Neural cell (in vitro differentiated cells): ENCODE data around the gene CEP72. TPM values are rescaled to one million over a fixed set of nuclear protein-coding genes. Genes with fewer than 3 reads are reported as not detected.

ENCODE experiments used
- H2AFZ ChIP-seq: fragments of 200-600, 300-800 bp; sonication (generic), shearing (Covaris generic); 2 replicates; pipeline ENCODE4 v1.6.0; 2014; ENCODE audit warnings: low read depth, mild to moderate bottlenecking, antibody characterized with exemption, low read length, moderate library complexity
- H3F3A ChIP-seq: fragments of 200-600 bp; shearing (Covaris generic); 2 replicates; pipeline ENCODE4 v1.6.1; 2016; ENCODE audit warnings: mild to moderate bottlenecking, moderate library complexity, mixed read lengths, antibody characterized with exemption, low read length; ENCODE audit not compliant: insufficient read depth, poor library complexity, severe bottlenecking
- H3K27ac ChIP-seq: fragments of 200-600, 300-800 bp; sonication (generic), shearing (Covaris generic); 2 replicates; pipeline ENCODE4 v1.5.1; 2014; ENCODE audit warnings: mild to moderate bottlenecking, low read length, moderate library complexity
- H3K27me3 ChIP-seq: fragments of 300-800, 200-600 bp; sonication (generic), shearing (Covaris generic); 2 replicates; pipeline ENCODE4 v1.6.0; 2014; ENCODE audit warnings: mild to moderate bottlenecking, low read depth, low read length, moderate library complexity; ENCODE audit not compliant: insufficient read depth
- H3K36me3 ChIP-seq: fragments of 300-800, 200-600 bp; sonication (generic), shearing (Covaris generic); 2 replicates; pipeline ENCODE4 v1.5.1; 2014; ENCODE audit warnings: mild to moderate bottlenecking, antibody characterized with exemption, low read length, moderate library complexity; ENCODE audit not compliant: insufficient read depth
- H3K4me2 ChIP-seq: fragments of 300-800, 200-600 bp; sonication (generic), shearing (Covaris generic); 2 replicates; pipeline ENCODE4 v1.6.0; 2014; ENCODE audit warnings: mild to moderate bottlenecking, low read length
- H3K4me3 ChIP-seq: fragments of 300-800, 200-600 bp; sonication (generic), shearing (Covaris generic); 2 replicates; pipeline ENCODE4 v1.5.1; 2014; ENCODE audit warnings: mild to moderate bottlenecking, low read length, moderate library complexity
- H3K79me2 ChIP-seq: fragments of 200-600 bp; shearing (Covaris generic); replicated peaks from 2 replicates; pipeline ENCODE4 v1.6.0; 2014; ENCODE audit warnings: mild to moderate bottlenecking, low read length, moderate library complexity; ENCODE audit not compliant: insufficient read depth
- H3K9ac ChIP-seq: fragments of 300-800, 200-600 bp; sonication (generic), shearing (Covaris generic); 2 replicates; pipeline ENCODE4 v1.6.1; 2016; ENCODE audit warnings: mild to moderate bottlenecking, low read length, mixed read lengths
- H3K9me2 ChIP-seq: fragments of 200-600 bp; shearing (Covaris generic); 2 replicates; pipeline ENCODE4 v1.6.1; 2016; ENCODE audit warnings: mild to moderate bottlenecking, low read length, mixed read lengths; ENCODE audit not compliant: insufficient read depth
- H3K9me3 ChIP-seq: fragments of 200-600, 300-800 bp; sonication (generic), shearing (Covaris generic); 2 replicates; pipeline ENCODE4 v1.6.1; 2016; ENCODE audit warnings: mild to moderate bottlenecking, mixed run types, low read length, moderate library complexity, mixed read lengths
- H4K20me1 ChIP-seq: fragments of 200-600 bp; shearing (Covaris generic); 2 replicates; pipeline ENCODE4 v1.6.1; 2016; ENCODE audit warnings: mild to moderate bottlenecking, mixed run types; ENCODE audit not compliant: insufficient read depth
- EZH2 ChIP-seq: fragments of 200-600, 300-800 bp; shearing (Covaris generic), sonication (generic); IDR thresholded peaks from 2 replicates; pipeline ENCODE4 v1.6.1; 2014; ENCODE audit warnings: antibody characterized with exemption, low read length, borderline replicate concordance, mild to moderate bottlenecking; ENCODE audit not compliant: insufficient read depth, poor library complexity, severe bottlenecking
- MXI1 ChIP-seq: fragments of 450-650 bp; conservative IDR thresholded peaks from 2 replicates; pipeline ENCODE4 v1.6.1; 2014; ENCODE audit warnings: antibody characterized with exemption, mild to moderate bottlenecking; ENCODE audit not compliant: poor library complexity, severe bottlenecking
- POLR2AphosphoS5 ChIP-seq: IDR thresholded peaks from 2 replicates; pipeline ENCODE4 v1.6.1; 2012
- RAD21 ChIP-seq: fragments of 450-650 bp; conservative IDR thresholded peaks from 2 replicates; pipeline ENCODE4 v1.6.1; 2014; ENCODE audit warnings: antibody characterized with exemption, mild to moderate bottlenecking, moderate library complexity
- SMC3 ChIP-seq: fragments of 450-650 bp; conservative IDR thresholded peaks from 2 replicates; pipeline ENCODE4 v1.6.1; 2014; ENCODE audit warnings: antibody characterized with exemption, mild to moderate bottlenecking, moderate library complexity; ENCODE audit not compliant: poor library complexity
- TAF1 ChIP-seq: IDR thresholded peaks from 2 replicates; pipeline ENCODE4 v1.6.1; 2012; ENCODE audit warnings: low read depth
- polyA plus RNA-seq: library from polyadenylated mRNA; depleted of rRNA; stranded (reverse); fragments of >200 nt; gene quantifications from 2 replicates; pipeline ENCODE4 v1.2.3, GENCODE V29; 2014
- TF ChIP-seq, protein P1 (sequence below): fragments of 450-650 bp; IDR thresholded peaks from 2 replicates; pipeline ENCODE4 v1.5.1; 2014; ENCODE audit warnings: antibody characterized with exemption, mild to moderate bottlenecking, moderate library complexity; ENCODE audit not compliant: poor library complexity, severe bottlenecking
- TF ChIP-seq, protein P2 (sequence below): IDR thresholded peaks from 2 replicates; pipeline ENCODE4 v1.6.1; 2012; ENCODE audit warnings: borderline replicate concordance

The CEP72 gene
- polyA plus RNA-seq, 1 donor from 2014 or later, result 5.9 TPM

DNA sequence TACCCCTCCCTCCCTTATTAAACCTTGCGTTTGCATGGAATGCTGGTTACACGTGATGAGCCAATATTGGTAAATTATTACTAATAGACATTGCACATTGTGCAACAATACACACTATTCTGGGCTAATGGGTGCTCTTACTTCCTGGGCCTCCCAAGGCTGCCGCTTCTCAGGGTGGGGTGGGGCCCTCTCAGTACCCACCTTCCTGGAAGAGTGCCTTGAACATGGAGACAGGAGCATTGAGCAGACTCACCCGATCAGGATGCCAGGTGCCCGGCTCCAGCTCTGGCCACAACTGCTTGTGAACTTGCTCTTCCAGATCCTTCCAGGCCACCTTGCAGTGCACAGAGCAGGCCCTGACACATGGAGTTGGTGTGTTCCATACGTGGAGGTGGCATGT is 24.7 kb upstream of the CEP72 start:
- Histone ChIP-seq H3K79me2 (no peaks in the 10 kb centered on the region), H4K20me1 (no peaks in the 10 kb centered on the region)

DNA sequence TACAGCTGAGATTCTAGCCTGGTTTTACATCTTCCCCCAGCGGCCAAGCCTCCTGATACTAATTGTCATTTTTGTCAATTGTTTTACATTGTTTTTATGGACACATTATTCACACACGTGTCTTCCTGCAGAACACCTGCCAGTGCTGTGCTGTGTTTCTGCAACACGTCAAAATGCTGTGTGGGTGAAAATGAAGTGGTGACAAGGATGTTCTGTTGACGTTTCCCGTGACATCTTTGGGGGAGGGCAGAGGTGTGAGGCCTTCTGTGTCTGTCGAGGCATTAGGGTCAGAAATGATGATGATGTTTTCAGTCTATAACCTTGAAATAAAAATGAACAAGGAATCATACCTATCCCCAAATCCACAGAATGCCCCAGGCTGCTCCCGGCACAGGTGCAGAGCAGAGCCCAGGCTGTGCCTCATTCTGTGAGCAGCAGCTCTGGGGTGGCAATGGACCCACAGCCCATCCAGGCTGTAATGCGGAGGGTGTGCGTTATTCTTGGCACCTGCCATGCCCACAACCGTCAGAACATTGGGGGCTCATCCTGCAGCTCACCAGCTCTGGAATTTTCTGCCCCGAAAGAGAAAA is 23.6 kb upstream of the CEP72 start:
- Histone ChIP-seq H2AFZ (no peak overlapping the region), H3K9me3 (no peaks in the 10 kb centered on the region), H3K79me2 (no peaks in the 10 kb centered on the region), H3K36me3 (no peaks in the 10 kb centered on the region), H3F3A (no peaks in the 10 kb centered on the region), H3K4me3 (no peak overlapping the region), H3K27ac (no peak overlapping the region), H3K9me2 (no peaks in the 10 kb centered on the region), H3K9ac (no peak overlapping the region), H3K27me3 (no peaks in the 10 kb centered on the region), H4K20me1 (no peaks in the 10 kb centered on the region), H3K4me2 (no peak overlapping the region)
- peak; percentile 33 for TF ChIP-seq POLR2AphosphoS5
- no peak for TF ChIP-seq TAF1

More for the DNA sequence above, 24.7 kb upstream of the CEP72 start:
- H3K27me3 ChIP-seq, result no peaks in the 10 kb centered on the region
- no peak overlapping the region for H3K27ac ChIP-seq
- no peaks in the 10 kb centered on the region for H3K9me2 ChIP-seq
- H3F3A ChIP-seq, result no peaks in the 10 kb centered on the region
- TF ChIP-seq EZH2, result no peak
- TF ChIP-seq, protein P1, sequence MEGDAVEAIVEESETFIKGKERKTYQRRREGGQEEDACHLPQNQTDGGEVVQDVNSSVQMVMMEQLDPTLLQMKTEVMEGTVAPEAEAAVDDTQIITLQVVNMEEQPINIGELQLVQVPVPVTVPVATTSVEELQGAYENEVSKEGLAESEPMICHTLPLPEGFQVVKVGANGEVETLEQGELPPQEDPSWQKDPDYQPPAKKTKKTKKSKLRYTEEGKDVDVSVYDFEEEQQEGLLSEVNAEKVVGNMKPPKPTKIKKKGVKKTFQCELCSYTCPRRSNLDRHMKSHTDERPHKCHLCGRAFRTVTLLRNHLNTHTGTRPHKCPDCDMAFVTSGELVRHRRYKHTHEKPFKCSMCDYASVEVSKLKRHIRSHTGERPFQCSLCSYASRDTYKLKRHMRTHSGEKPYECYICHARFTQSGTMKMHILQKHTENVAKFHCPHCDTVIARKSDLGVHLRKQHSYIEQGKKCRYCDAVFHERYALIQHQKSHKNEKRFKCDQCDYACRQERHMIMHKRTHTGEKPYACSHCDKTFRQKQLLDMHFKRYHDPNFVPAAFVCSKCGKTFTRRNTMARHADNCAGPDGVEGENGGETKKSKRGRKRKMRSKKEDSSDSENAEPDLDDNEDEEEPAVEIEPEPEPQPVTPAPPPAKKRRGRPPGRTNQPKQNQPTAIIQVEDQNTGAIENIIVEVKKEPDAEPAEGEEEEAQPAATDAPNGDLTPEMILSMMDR, result no peak
- TF ChIP-seq MXI1, result no peak
- TF ChIP-seq TAF1, result no peak
- TF ChIP-seq RAD21, result no peak
- TF ChIP-seq POLR2AphosphoS5, result no peak
- TF ChIP-seq SMC3, result no peak
- TF ChIP-seq, protein P2, sequence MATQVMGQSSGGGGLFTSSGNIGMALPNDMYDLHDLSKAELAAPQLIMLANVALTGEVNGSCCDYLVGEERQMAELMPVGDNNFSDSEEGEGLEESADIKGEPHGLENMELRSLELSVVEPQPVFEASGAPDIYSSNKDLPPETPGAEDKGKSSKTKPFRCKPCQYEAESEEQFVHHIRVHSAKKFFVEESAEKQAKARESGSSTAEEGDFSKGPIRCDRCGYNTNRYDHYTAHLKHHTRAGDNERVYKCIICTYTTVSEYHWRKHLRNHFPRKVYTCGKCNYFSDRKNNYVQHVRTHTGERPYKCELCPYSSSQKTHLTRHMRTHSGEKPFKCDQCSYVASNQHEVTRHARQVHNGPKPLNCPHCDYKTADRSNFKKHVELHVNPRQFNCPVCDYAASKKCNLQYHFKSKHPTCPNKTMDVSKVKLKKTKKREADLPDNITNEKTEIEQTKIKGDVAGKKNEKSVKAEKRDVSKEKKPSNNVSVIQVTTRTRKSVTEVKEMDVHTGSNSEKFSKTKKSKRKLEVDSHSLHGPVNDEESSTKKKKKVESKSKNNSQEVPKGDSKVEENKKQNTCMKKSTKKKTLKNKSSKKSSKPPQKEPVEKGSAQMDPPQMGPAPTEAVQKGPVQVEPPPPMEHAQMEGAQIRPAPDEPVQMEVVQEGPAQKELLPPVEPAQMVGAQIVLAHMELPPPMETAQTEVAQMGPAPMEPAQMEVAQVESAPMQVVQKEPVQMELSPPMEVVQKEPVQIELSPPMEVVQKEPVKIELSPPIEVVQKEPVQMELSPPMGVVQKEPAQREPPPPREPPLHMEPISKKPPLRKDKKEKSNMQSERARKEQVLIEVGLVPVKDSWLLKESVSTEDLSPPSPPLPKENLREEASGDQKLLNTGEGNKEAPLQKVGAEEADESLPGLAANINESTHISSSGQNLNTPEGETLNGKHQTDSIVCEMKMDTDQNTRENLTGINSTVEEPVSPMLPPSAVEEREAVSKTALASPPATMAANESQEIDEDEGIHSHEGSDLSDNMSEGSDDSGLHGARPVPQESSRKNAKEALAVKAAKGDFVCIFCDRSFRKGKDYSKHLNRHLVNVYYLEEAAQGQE, result no peak
- H3K4me2 ChIP-seq, result no peak overlapping the region
- no peak overlapping the region for H3K4me3 ChIP-seq
- no peak overlapping the region for H2AFZ ChIP-seq
- H3K9me3 ChIP-seq, result no peaks in the 10 kb centered on the region
- H3K36me3 ChIP-seq, result no peaks in the 10 kb centered on the region
- H3K9ac ChIP-seq, result no peak overlapping the region

DNA sequence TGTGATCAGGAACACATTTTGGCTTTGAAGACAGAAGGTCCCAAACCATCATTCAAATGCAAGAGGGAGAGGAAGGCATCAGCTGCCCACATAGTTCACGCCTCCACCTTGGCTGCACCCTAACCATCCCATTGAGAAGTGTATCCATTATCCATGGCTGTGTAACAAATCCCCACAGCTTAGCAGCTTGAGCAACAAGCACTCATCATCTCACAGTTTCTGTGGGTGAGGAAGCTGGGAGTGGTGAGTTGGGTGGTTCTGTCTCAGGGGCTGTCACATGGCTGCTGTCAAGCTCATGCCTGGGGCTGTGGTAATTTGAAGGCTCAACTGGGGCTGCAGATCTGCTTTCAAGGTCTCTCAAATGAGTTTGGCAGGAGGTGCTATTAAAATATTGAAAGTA is 23.0 kb upstream of the CEP72 start:
- TF ChIP-seq MXI1, result no peak
- Histone ChIP-seq H3K9me2 (no peaks in the 10 kb centered on the region), H3K4me3 (no peak overlapping the region), H3F3A (no peaks in the 10 kb centered on the region), H3K36me3 (no peaks in the 10 kb centered on the region), H2AFZ (no peak overlapping the region), H4K20me1 (no peaks in the 10 kb centered on the region), H3K79me2 (no peaks in the 10 kb centered on the region), H3K4me2 (no peak overlapping the region), H3K9me3 (no peaks in the 10 kb centered on the region), H3K27ac (no peak overlapping the region), H3K9ac (no peak overlapping the region), H3K27me3 (no peaks in the 10 kb centered on the region)
